GM18520 (cell line): ENCODE measurements around the gene ABLIM2.

ENCODE experiments used
- ATAC-seq: cut with Tn5 transposase; IDR thresholded peaks from one replicate; pipeline ENCODE4 v1.9.1; 2021; ENCODE audit not compliant: unreplicated experiment

ABLIM2 gene

DNA sequence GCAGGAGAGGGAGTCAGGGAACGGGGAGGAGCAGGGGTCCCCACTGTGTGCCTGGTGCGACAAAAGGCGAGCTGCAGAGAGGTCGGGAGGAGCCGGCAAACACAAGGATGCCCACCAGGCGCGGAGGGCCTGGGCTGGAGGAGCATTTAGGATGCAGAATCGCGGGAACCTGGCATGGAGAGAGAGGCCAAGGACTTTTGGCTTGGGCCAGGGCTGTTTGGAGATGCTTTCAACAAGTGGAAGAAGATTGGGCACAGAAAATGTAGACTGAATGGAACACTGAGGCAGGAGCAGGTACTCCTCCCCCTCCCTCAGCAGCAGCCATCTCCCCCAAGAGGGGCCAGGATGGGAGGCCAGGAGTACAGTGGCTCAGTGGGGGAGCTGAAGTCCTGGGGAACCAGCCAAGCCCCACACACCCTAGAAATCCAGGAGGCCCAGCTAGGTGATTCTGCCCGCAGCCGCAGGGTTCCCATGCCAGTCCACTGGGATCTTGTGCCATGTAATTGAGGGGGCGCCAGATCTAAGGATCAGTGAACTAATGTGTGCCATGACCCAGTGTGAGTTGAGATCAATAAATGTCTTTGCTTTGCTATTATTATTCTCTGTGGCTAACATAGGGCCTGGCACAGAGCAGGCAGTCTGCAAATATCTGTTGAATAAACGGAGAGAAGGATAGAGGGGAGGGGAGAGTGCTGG lies 1.1 kb upstream of the ABLIM2 start:
- no peak for ATAC-seq

DNA sequence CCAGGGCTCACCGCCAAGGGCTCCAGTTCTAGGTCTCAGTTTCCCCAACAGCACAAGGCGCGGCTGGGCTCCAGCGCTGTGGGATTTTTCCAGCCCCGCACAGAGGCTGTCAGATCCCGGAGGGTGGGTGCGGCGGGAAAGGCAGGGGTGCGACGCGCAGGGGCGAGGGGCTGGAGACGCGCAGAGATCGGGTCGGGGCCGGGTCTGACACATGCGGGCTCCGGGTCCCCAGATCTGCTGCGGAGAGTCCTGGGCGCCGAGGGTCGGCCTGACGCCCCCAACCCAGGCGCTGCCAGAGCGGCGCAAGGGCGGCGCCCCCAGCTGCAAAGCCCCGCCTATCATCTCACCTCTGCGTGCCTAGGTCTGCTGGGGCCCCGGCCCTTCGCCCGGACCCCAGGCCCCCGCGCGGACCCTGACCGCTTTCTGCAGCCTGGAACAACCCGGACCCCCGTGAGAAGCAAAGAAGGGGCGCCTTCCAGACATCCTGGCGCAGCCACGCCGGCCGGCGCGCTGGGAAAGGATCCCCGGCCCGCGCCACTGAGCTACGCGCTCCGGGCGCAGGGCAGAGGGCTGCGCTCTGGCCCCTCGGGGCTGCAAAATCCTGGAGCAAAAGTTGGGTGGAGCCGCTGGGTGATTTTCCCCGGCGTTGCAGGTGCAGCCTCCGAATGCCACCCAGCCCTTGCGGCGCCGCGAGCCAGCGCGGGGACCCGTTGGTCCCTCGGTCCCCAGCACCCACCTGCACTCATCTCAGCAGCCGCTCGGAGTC lies 486 bp downstream of the ABLIM2 start:
- no peak for ATAC-seq

DNA sequence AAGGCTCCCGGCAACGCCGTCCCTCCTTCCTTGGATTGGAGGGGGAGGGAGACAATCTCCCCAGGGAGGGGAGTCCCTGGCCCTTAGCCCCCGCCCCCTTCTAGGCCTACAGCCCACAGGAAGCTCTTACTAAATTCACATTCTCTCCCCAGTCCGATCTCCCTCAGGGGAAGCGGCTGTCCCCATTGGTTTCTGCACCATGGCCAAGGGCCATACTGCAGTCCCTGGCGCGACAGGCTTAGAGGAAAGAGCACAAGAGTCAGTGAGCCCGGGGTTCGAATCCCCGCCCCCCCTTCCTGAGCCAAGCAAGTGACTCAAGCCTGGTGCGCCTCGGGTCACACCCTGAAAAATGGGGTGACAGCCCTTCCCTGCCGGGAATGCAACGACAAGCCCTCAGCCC lies 1.1 kb downstream of the ABLIM2 start:
- ATAC-seq = no peak

DNA sequence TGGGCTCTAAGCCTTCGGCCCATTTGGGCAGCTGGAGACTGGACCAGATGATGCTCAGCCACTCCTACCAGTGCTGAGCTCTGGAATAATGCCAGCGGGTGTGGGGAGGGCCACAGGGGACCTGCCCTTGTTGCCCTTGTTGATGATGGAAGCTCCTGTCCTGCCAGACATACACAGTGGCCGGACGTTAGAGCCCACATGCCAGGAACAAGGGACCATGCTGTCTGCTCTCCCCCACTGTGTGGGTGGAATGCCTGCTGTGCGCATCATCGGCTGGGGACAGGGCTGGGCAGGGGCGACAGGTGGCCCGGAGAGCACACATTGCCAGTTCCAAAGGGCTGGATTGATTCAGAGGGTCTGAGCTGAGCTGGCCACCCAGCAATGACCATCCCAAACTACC lies 2.0 kb downstream of the ABLIM2 start:
- ATAC-seq = no peak

DNA sequence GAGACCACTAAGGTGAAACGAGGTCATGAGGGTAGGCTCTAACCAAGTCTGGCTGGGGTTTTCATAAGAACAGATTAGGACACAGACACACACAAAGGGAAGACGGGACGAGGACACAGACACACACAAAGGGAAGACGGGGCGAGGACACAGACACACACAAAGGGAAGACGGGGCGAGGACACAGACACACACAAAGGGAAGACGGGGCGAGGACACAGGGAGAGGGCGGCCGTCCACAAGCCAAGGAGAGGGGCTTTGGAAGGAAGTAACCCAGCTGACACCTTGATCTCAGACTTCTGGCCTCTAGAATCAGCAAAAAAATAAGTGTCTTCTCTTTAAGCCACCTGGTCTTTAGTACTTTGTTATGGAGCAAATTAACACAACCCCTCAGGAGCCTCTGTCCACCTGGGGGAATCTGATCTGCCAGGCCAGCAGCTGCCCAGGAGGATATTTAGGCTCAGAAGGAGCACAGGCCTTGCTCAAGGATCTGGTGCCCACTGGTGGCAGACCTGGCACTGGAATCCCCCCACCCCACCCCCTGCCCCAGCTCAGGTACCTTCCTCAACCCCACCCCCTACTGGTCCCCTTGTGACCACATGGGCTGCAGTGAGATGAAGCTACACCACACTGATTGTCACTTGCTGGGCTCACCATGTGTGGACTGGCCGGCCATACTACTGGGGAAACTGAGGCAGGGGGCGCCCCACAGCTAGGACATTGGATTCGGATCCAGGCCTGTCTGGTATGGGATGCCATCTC lies 2.8 kb downstream of the ABLIM2 start:
- ATAC-seq = no peak

DNA sequence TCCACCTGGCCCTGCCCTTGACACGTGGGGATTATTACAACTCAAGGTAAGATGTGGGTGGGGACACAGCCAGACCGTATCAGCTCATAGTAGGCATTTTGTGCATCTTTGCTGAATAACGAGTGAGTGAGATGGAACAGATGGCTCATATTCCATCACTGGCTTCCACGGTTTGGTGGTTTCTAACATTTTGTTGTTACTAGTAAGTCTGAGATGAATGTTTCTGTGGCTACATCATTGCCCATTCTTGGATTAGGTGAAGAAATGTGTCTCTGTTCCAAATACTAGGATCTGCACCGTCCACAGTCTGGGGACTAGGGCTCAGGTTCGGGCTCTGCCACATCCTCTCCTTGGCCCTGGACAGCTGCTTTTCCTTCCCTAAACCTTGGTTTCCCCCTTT lies 3.6 kb downstream of the ABLIM2 start:
- ATAC-seq = no peak

DNA sequence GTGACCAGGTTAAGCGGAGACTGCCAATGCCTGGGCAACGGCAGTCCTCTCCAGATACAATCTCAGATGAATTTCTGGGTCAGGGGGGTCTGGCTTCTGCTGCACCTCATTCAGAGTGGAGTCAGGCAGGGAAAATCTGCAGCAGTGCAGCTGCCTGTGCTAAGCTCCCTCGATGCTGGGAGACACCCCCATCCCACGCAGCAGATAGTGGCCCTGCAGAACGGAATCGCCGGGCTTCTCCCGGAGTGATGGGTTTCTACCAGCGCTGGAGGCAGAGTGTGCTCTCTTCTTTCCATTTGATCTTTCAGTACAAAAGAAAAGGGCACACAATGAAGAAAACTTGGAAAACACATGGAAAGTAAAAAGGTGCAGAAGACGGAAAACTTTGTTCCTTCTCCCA lies 5.2 kb downstream of the ABLIM2 start:
- ATAC-seq = no peak

DNA sequence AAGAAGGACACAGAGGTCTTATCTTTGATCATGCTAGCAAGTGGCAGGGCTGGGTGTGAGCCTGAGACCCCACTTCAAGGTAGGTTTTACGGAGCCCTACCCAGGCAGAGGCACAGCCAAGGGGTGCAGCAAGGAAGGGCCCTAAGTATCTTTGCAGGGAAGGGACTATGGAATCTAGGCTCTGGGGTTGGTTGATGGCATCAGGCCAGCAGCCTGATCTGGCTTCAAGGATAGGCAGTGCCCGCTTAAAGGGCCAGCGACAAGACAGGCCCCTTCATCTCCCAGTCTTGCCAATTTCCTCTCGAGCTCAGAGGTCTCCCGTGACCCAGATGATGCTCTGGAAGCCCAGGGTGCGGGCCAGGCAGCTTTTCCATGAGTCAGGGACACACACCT lies 5.8 kb downstream of the ABLIM2 start:
- no peak for ATAC-seq

DNA sequence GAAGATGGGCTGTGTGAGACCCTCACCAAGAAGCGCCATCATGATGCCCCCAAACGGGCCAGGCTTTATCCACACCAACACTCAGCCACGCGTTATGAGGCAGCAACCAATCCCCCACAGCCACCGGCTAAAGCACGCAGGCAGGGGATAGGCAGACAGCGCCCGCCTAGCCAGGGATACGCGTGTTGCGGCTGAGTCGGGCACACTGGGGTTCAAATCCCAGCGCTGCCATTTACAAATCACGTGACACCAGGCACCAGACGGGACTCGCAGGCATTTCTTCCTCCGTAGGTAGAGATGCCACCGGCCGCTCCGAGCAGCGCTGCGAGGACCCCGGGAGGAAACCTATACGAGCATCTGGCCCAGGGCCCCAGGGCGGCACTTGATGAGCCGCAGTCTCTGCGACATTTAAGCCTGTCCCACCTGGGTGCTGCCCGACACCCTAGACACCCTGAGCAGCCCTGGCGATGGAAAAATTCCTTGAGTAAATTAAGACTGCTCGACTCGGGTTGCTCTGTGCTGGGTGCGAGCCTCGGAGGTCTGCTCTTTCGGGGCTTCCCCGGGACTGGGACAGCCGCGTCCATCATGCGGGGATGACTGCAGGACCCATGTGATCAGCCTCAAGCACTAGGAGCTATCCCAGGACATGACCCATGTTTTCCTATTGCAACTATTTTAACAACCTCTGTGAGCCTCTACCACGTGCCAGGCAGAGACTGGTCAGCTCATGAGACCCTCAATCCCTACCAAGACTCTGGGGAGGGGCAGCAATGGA lies 6.3 kb downstream of the ABLIM2 start:
- no peak for ATAC-seq

DNA sequence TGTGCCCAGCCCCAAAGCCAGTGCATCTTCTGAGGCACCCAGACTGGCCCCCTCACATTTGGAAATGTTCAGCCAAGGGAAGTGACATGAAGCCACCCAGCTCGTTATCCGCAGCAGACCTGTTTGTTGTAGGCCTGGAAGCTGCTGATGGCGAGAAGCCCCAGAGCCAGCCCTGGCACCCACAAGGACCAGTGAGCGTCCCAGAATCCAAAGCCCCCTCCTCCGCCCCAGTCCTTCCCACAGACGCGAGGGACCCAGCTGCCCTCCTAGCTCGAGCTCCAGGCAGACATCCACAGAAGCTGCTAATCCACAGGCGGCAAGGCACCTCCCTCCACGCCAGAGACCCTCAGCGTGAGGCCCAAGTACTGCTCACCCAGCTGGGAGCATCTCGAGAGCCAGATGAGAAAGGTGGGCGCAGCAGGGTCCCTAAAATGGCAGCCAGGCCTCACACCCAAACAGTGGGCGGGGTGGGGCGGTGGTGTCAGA lies 7.4 kb downstream of the ABLIM2 start:
- no peak for ATAC-seq

DNA sequence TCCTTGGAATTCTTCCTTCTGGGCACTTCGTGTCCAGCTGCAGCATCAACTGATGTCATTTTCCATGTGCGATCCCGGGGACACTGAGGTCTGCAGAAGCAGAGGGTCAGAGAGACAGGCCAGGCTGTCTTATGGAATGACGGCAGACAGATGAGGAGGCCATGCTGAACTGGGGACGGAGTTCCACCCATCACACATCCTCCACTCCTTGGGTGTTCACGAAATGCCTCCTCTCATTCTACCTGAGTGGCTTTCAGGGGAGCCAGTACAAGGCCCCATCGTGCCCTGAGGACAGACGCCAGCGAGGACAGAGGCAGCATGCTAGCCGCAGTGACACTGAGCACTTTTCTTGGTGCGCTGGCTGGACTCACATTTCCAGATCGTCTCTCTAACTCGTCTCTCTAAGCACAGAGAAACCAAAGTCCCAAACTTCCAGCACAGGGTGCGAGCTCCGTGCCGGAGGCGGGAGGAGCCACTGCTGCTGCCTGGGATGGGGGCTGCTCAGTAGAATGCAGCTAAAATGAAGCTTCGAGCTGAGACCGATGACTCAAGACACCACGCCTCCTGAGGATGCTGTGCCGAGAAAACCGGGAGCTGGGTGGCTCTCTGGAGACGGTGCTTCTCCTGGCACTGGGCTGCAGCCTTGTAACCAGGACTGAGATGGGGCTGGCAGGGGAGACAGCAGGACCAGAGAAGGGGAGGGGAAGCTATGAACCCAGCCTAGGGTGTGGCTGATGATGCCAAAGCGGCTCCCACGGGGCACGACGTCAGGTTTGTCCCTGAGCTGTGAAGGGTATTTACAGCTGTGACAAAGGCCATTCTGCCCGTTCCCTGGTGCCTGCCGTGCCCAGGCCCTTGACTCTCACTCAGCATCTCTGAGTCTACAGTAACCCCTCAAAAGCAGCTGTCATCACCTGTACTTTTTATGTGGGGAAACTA lies 8.2 kb downstream of the ABLIM2 start:
- no peak for ATAC-seq

DNA sequence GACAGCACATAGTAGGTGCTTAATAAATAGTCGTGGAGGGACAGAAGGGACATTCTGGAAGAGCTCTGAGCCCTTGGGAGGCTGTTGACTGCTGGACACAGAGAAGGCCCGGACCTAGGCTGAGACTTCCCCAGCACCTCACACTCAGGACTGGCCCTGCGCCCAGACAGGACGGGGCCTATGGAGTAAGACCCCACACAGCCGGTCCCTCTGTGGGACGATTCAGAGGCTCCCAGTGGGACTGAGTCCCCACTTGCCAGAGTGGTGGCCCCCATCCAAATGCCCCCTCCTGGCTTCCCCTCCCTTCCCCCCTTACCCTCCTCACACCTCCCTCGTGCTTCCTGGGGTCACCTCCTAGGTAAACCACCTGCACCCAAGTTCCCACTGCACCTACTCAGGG lies 8.9 kb downstream of the ABLIM2 start:
- ATAC-seq = no peak

DNA sequence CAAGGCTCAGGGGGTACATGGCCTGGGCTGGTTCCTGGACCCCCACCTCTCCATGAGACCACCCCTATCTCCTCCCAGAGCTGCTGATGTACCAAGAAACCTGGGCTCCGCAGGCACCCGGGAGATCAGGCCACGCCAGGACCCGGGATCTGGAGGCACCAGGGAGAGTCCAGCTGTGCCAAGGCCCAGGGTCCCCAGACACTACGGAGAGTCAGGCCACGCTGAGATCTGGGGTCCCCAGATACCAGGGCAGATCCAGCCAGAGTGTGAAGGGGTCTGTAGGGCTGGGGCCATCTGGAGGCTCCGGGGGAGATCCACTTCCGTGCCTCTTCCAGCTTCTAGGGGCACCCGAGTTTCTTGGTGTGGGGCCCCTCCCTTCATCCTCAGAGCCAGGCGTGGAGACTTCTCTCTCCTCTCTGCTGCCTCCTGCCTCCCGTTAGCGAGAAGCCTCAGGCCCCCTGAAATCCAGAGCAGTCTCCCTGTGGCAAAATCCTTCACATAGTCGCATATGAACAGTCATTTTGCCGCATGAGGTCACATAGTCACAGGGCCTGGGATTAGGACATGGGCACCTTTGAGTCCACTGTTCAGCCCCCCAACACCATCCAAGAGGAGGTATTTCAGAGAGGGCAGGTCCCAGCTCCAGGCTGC lies 9.7 kb downstream of the ABLIM2 start:
- ATAC-seq = no peak

DNA sequence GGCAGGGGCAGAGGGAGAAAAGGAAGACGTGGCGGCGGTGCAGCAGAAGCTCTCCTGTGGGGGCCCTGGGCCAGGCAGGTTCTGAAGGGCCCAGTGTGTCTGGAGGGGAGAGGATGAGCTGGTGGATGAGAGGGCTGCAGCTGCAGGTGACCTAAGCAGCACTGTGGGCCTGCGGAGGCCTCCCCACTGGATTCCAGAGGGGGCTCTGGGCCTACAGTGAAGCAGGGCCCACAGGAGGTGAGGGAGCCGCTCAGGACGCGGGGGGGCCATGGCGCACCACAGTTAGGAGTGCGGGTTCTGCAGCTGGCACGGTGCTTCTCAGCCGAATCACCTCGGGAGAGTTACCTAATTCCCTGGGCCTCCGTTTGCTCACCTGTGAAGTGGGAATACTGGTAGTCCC lies 10.5 kb downstream of the ABLIM2 start:
- no peak for ATAC-seq

DNA sequence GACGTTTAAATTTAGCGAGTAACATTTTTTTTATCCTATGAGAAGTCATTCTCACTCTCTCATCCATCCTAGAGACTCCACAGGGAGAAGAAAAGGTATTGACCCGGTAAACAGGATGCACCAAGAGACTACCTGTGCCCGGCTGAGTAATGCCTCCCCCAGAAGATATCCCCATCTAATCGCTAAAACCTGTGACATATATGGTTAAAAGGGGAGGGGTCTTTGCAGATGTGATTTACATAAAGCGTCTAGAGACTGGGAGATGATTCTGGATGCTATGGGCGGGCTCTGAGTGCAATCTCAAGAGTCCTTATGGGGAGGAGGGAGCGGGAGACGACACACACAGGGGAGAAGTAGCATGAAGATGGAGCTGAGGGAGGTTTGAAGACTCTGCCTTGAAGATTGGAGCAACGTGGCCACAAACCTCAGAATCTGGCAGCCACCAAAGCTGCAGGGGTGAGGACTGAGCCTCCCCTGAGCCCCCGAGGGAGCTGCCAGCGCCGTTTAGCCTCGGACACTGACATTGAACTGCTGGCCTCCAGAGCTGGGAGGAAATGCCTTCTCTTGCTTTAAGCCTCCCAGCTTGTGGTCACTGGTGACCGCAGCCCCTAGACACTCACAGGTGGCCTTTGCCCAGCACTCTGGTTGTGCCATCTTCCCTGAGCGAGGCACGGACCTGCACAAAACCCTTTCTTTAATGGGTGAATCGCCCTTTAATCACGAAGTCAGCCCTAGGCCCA lies 11.2 kb downstream of the ABLIM2 start:
- no peak for ATAC-seq

DNA sequence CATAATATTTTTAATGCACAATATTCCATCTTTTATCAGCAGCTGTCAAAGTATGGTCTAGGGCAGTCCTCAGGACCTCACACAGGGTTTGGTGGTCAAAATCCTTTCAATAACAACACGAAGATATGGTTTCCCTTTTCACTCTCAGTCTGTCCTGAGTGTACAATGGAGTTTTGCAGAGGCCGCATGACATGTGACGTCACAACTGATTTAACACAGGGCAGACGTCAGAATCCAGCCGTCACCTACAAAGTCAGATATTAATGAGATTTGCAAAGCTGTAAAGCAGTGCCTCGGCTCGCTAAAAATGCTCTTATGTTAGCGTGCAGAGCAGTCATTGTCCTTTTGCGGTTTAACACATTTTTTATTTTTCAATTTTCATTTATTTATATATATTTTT lies 12.5 kb downstream of the ABLIM2 start:
- no peak for ATAC-seq

DNA sequence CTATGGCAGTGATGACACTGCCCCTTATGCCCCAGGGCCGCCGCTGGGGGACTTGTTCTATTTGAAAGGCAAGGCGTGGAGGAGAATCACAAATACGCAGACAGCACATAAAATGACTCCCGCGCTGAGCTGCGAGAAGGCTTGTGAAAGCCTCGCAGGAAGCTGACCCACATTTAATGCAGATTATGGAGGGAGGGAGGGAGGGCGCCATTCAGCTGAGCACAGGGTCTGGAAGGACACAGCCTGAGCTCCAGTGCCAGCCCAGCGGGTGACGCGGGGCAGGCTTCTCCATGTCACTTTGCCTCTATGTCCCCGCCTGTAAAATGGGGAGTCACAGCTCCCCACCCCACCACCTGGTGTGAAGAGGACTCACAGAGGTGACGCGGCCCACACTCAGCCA lies 14.3 kb downstream of the ABLIM2 start:
- ATAC-seq = no peak

DNA sequence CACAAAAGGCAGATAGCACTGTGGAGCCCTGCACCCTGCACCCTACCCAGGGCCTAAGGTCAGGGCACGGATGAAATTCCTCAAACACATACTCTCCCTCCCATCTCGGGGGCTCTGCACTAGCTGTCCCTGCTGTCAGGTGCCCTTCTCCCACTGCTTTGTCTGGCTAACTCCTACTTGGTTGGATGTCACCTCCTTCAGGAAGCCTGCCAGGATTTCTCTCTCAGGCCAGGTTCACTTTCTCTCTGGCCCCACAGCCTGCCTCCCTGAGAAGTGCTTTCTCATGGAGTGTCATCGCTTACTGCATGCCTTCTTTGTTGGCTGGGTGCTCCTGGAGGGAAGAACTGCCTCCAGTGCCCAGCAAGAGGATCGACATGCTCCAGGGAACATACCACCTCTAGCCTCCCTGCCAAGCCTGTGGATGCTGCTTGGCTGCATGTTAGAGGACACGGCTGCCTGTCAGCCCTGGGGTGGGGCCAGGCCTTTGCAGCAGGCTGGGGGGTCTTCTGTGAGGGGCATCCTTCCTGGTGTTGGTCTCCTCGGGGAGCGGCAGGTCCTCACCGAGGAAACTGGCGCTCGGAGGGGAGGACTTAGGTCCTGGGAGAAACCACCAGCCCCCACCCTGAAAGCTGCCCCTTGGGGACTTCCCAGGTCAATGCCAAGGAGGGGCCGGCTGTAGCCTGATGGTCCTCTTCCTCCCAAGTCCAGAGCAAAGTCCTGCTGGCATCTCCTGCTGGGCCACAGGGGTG lies 15.0 kb downstream of the ABLIM2 start:
- no peak for ATAC-seq
